Neural cell (in vitro differentiated cells): ENCODE measurements around the gene ANKRD33B. TPM values are rescaled to one million over a fixed set of nuclear protein-coding genes. Genes with fewer than 3 reads are reported as not detected.

Experiments
- H2AFZ ChIP-seq: fragments of 200-600, 300-800 bp; sonication (generic), shearing (Covaris generic); 2 replicates; pipeline ENCODE4 v1.6.0; 2014; ENCODE audit warnings: low read depth, mild to moderate bottlenecking, antibody characterized with exemption, low read length, moderate library complexity
- H3F3A ChIP-seq: fragments of 200-600 bp; shearing (Covaris generic); 2 replicates; pipeline ENCODE4 v1.6.1; 2016; ENCODE audit warnings: mild to moderate bottlenecking, moderate library complexity, mixed read lengths, antibody characterized with exemption, low read length; ENCODE audit not compliant: insufficient read depth, poor library complexity, severe bottlenecking
- H3K27ac ChIP-seq: fragments of 200-600, 300-800 bp; sonication (generic), shearing (Covaris generic); 2 replicates; pipeline ENCODE4 v1.5.1; 2014; ENCODE audit warnings: mild to moderate bottlenecking, low read length, moderate library complexity
- H3K27me3 ChIP-seq: fragments of 300-800, 200-600 bp; sonication (generic), shearing (Covaris generic); 2 replicates; pipeline ENCODE4 v1.6.0; 2014; ENCODE audit warnings: mild to moderate bottlenecking, low read depth, low read length, moderate library complexity; ENCODE audit not compliant: insufficient read depth
- H3K36me3 ChIP-seq: fragments of 300-800, 200-600 bp; sonication (generic), shearing (Covaris generic); 2 replicates; pipeline ENCODE4 v1.5.1; 2014; ENCODE audit warnings: mild to moderate bottlenecking, antibody characterized with exemption, low read length, moderate library complexity; ENCODE audit not compliant: insufficient read depth
- H3K4me2 ChIP-seq: fragments of 300-800, 200-600 bp; sonication (generic), shearing (Covaris generic); 2 replicates; pipeline ENCODE4 v1.6.0; 2014; ENCODE audit warnings: mild to moderate bottlenecking, low read length
- H3K4me3 ChIP-seq: fragments of 300-800, 200-600 bp; sonication (generic), shearing (Covaris generic); 2 replicates; pipeline ENCODE4 v1.5.1; 2014; ENCODE audit warnings: mild to moderate bottlenecking, low read length, moderate library complexity
- H3K79me2 ChIP-seq: fragments of 200-600 bp; shearing (Covaris generic); replicated peaks from 2 replicates; pipeline ENCODE4 v1.6.0; 2014; ENCODE audit warnings: mild to moderate bottlenecking, low read length, moderate library complexity; ENCODE audit not compliant: insufficient read depth
- H3K9ac ChIP-seq: fragments of 300-800, 200-600 bp; sonication (generic), shearing (Covaris generic); 2 replicates; pipeline ENCODE4 v1.6.1; 2016; ENCODE audit warnings: mild to moderate bottlenecking, low read length, mixed read lengths
- H3K9me2 ChIP-seq: fragments of 200-600 bp; shearing (Covaris generic); 2 replicates; pipeline ENCODE4 v1.6.1; 2016; ENCODE audit warnings: mild to moderate bottlenecking, low read length, mixed read lengths; ENCODE audit not compliant: insufficient read depth
- H3K9me3 ChIP-seq: fragments of 200-600, 300-800 bp; sonication (generic), shearing (Covaris generic); 2 replicates; pipeline ENCODE4 v1.6.1; 2016; ENCODE audit warnings: mild to moderate bottlenecking, mixed run types, low read length, moderate library complexity, mixed read lengths
- H4K20me1 ChIP-seq: fragments of 200-600 bp; shearing (Covaris generic); 2 replicates; pipeline ENCODE4 v1.6.1; 2016; ENCODE audit warnings: mild to moderate bottlenecking, mixed run types; ENCODE audit not compliant: insufficient read depth
- CTCF ChIP-seq: fragments of 450-650 bp; IDR thresholded peaks from 2 replicates; pipeline ENCODE4 v1.5.1; 2014; ENCODE audit warnings: antibody characterized with exemption, mild to moderate bottlenecking, moderate library complexity; ENCODE audit not compliant: poor library complexity, severe bottlenecking
- EP300 ChIP-seq: fragments of 450-650 bp; conservative IDR thresholded peaks from 2 replicates; pipeline ENCODE4 v1.6.1; 2014; ENCODE audit warnings: antibody characterized with exemption, mild to moderate bottlenecking, moderate library complexity; ENCODE audit not compliant: poor library complexity, severe bottlenecking
- EZH2 ChIP-seq: fragments of 200-600, 300-800 bp; shearing (Covaris generic), sonication (generic); IDR thresholded peaks from 2 replicates; pipeline ENCODE4 v1.6.1; 2014; ENCODE audit warnings: antibody characterized with exemption, low read length, borderline replicate concordance, mild to moderate bottlenecking; ENCODE audit not compliant: insufficient read depth, poor library complexity, severe bottlenecking
- MXI1 ChIP-seq: fragments of 450-650 bp; conservative IDR thresholded peaks from 2 replicates; pipeline ENCODE4 v1.6.1; 2014; ENCODE audit warnings: antibody characterized with exemption, mild to moderate bottlenecking; ENCODE audit not compliant: poor library complexity, severe bottlenecking
- POLR2AphosphoS5 ChIP-seq: IDR thresholded peaks from 2 replicates; pipeline ENCODE4 v1.6.1; 2012
- RAD21 ChIP-seq: fragments of 450-650 bp; conservative IDR thresholded peaks from 2 replicates; pipeline ENCODE4 v1.6.1; 2014; ENCODE audit warnings: antibody characterized with exemption, mild to moderate bottlenecking, moderate library complexity
- REST ChIP-seq: IDR thresholded peaks from 2 replicates; pipeline ENCODE4 v1.6.1; 2012; ENCODE audit warnings: borderline replicate concordance
- SMC3 ChIP-seq: fragments of 450-650 bp; conservative IDR thresholded peaks from 2 replicates; pipeline ENCODE4 v1.6.1; 2014; ENCODE audit warnings: antibody characterized with exemption, mild to moderate bottlenecking, moderate library complexity; ENCODE audit not compliant: poor library complexity
- TAF1 ChIP-seq: IDR thresholded peaks from 2 replicates; pipeline ENCODE4 v1.6.1; 2012; ENCODE audit warnings: low read depth
- polyA plus RNA-seq: library from polyadenylated mRNA; depleted of rRNA; stranded (reverse); fragments of >200 nt; gene quantifications from 2 replicates; pipeline ENCODE4 v1.2.3, GENCODE V29; 2014

ANKRD33B gene
- polyA plus RNA-seq, 1 donor from 2014 or later = not detected

- H3K9me2 ChIP-seq = no peaks in the 10 kb centered on the region
- H3K9ac ChIP-seq = no peak overlapping the region
- H3K79me2 ChIP-seq = no peaks in the 10 kb centered on the region
- no peak for TF ChIP-seq RAD21
- TF ChIP-seq EP300 = no peak
- TF ChIP-seq CTCF = no peak
- no peak for TF ChIP-seq MXI1
- TF ChIP-seq EZH2 = no peak
- no peak for TF ChIP-seq POLR2AphosphoS5
- no peak for TF ChIP-seq SMC3
- TF ChIP-seq REST = no peak
- TF ChIP-seq TAF1 = no peak
- H3K9me3 ChIP-seq = no peaks in the 10 kb centered on the region
- no peak overlapping the region for H2AFZ ChIP-seq
- H3F3A ChIP-seq = no peaks in the 10 kb centered on the region
- H3K27me3 ChIP-seq = no peaks in the 10 kb centered on the region
- no peak overlapping the region for H3K4me2 ChIP-seq
- H3K4me3 ChIP-seq = no peak overlapping the region
- H4K20me1 ChIP-seq = no peaks in the 10 kb centered on the region
- peaks cover 3% of the 10 kb centered on the region for H3K36me3 ChIP-seq
- no peak overlapping the region for H3K27ac ChIP-seq
Measured at GRCh38 chr5:10633271-10634049, 69.6 kb downstream of the ANKRD33B start.

GRCh38 chr5:10634050-10634449 lies 70.2 kb downstream of the ANKRD33B start:
- TF ChIP-seq EP300 (no peak), RAD21 (no peak), MXI1 (no peak), CTCF (no peak), REST (no peak), POLR2AphosphoS5 (no peak), EZH2 (no peak), SMC3 (no peak), TAF1 (no peak)
- Histone ChIP-seq H4K20me1 (no peaks in the 10 kb centered on the region), H3K27ac (no peak overlapping the region), H3K4me2 (no peak overlapping the region), H3K27me3 (no peaks in the 10 kb centered on the region), H3F3A (no peaks in the 10 kb centered on the region), H3K9me3 (no peaks in the 10 kb centered on the region), H3K4me3 (no peak overlapping the region), H3K79me2 (no peaks in the 10 kb centered on the region), H3K9me2 (no peaks in the 10 kb centered on the region), H3K9ac (no peak overlapping the region), H3K36me3 (peaks cover 3% of the 10 kb centered on the region), H2AFZ (no peak overlapping the region)
